Measurements from ENCODE around the gene ATP1B3. TPM values are rescaled to one million over a fixed set of nuclear protein-coding genes. Genes with fewer than 3 reads are reported as not detected.

Gene ATP1B3
- total RNA-seq, 4 donors from 2014 or later, result 32.5 to 61.0 (median 41.7) TPM

- DNase-seq (ENCODE audit: extremely low spot score), result no peak
- 74% methylated on average over 2 of the region's 2 CpGs for WGBS
- no peaks in the 10 kb centered on the region for H3K9me3 ChIP-seq
- H3K4me3 ChIP-seq, result no peak overlapping the region
- no peaks in the 10 kb centered on the region for H3K27me3 ChIP-seq
- H3K36me3 ChIP-seq, result no peaks in the 10 kb centered on the region
- peaks cover 0 to 12% (median 9%) of the 10 kb centered on the region in 4 donors for H3K4me1 ChIP-seq
- intact Hi-C loops (cut with DNase I), result no loop called here
- no peak for TF ChIP-seq POLR2A (IDR thresholded peaks at IDR 0.05; ENCODE audit: low read depth)
- no peak for TF ChIP-seq CTCF (IDR thresholded peaks at IDR 0.05)
- no peak for TF ChIP-seq EP300 (IDR thresholded peaks at IDR 0.05)
- no peak for TF ChIP-seq POLR2AphosphoS5 (IDR thresholded peaks at IDR 0.05)
- H3K27ac ChIP-seq (replicated peaks in 1 of 4), result peak overlapping the region in 2 of 4 donors; percentile 14 to 22
Measured at GRCh38 chr3:141860086-141860669, 16.3 kb upstream of the ATP1B3 start.

- H3K4me1 ChIP-seq, result peaks cover 0 to 12% (median 9%) of the 10 kb centered on the region in 4 donors
- no peaks in the 10 kb centered on the region for H3K27me3 ChIP-seq
- intact Hi-C loops (cut with DNase I), result no loop called here
- no peak for TF ChIP-seq CTCF (IDR thresholded peaks at IDR 0.05)
- no peak for TF ChIP-seq POLR2A (IDR thresholded peaks at IDR 0.05; ENCODE audit: low read depth)
- TF ChIP-seq POLR2AphosphoS5 (IDR thresholded peaks at IDR 0.05), result no peak
- TF ChIP-seq EP300 (IDR thresholded peaks at IDR 0.05), result no peak
- no peak overlapping the region for H3K4me3 ChIP-seq
- peak overlapping the region in 1 of 4 donors; percentile 22 for H3K27ac ChIP-seq (replicated peaks in 1 of 4)
- no peak for DNase-seq (ENCODE audit: extremely low spot score)
- 64% methylated on average over 8 of the region's 8 CpGs for WGBS
- no peaks in the 10 kb centered on the region for H3K36me3 ChIP-seq
- H3K9me3 ChIP-seq, result no peaks in the 10 kb centered on the region
Measured at GRCh38 chr3:141860766-141861513, 15.5 kb upstream of the ATP1B3 start.

GRCh38 chr3:141862279-141862816, 14.1 kb upstream of the ATP1B3 start:
- Histone ChIP-seq H3K27me3 (no peaks in the 10 kb centered on the region), H3K27ac (replicated peaks in 1 of 4) (no peak overlapping the region), H3K9me3 (no peaks in the 10 kb centered on the region), H3K36me3 (no peaks in the 10 kb centered on the region), H3K4me1 (peaks cover 0 to 12% (median 9%) of the 10 kb centered on the region in 4 donors), H3K4me3 (no peak overlapping the region)
- TF ChIP-seq EP300 (IDR thresholded peaks at IDR 0.05) (no peak), CTCF (IDR thresholded peaks at IDR 0.05) (no peak), POLR2AphosphoS5 (IDR thresholded peaks at IDR 0.05) (no peak), POLR2A (IDR thresholded peaks at IDR 0.05; ENCODE audit: low read depth) (no peak)
- no peak for DNase-seq (ENCODE audit: extremely low spot score)
- 87% methylated on average over 3 of the region's 3 CpGs for WGBS
- intact Hi-C loops (cut with DNase I), result no loop called here

DNA sequence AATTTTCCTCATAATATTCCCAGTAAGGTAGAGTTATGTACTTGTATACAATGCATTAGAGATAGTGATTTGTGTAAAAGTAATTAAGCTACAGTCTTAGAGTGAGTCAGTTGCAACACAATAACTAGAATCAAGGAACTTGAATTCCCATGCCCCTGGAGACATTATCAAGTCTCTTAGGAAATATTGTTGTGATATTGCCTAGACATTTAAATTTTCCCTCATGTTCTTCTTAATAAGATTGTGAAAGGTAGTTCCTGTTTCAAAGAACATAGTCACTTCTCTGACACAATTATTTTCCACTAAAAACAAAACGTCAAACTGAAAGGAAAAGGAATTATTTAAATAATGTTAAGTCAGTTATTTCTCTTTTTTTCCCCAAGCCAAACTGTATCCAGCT, 13.0 kb upstream of the ATP1B3 start:
- no peaks in the 10 kb centered on the region for H3K36me3 ChIP-seq
- peaks cover 0 to 12% (median 9%) of the 10 kb centered on the region in 4 donors for H3K4me1 ChIP-seq
- DNase-seq (ENCODE audit: extremely low spot score), result no peak
- 25% methylated on average over 1 of the region's 1 CpG for WGBS
- intact Hi-C loops (cut with DNase I), result no loop called here
- no peak overlapping the region for H3K27ac ChIP-seq (replicated peaks in 1 of 4)
- TF ChIP-seq POLR2AphosphoS5 (IDR thresholded peaks at IDR 0.05) (no peak), POLR2A (IDR thresholded peaks at IDR 0.05; ENCODE audit: low read depth) (no peak), EP300 (IDR thresholded peaks at IDR 0.05) (no peak), CTCF (IDR thresholded peaks at IDR 0.05) (no peak)
- no peaks in the 10 kb centered on the region for H3K9me3 ChIP-seq
- H3K27me3 ChIP-seq, result no peaks in the 10 kb centered on the region
- no peak overlapping the region for H3K4me3 ChIP-seq
